OCI-LY7 (cell line): ENCODE data around the gene BFSP1. TPM values are rescaled to one million over a fixed set of nuclear protein-coding genes. Genes with fewer than 3 reads are reported as not detected.

Experiments
- BruUV-seq: library from RNA; stranded (reverse); fragments of 400-500 nt; replicated peaks from 2 replicates; lab custom pipeline; 2021; lab: Mats Ljungman, UMichigan
- CTCF ChIA-PET: fragments of 300-600 bp; sonication (Branson Sonifier 250); formaldehyde crosslinking; loops from one replicate; lab custom pipeline; 2022; ENCODE audit warnings: antibody characterized with exemption; ENCODE audit not compliant: unreplicated experiment; lab: Charles Lee
- POLR2A ChIA-PET: fragments of 300-600 bp; sonication (Branson Sonifier 250); formaldehyde crosslinking; loops from one replicate; lab custom pipeline; 2022; ENCODE audit warnings: antibody characterized with exemption; lab: Charles Lee
- DNase-seq: peaks from one replicate; pipeline ENCODE4 v3.0.0-alpha.2; 2015; ENCODE audit warnings: low spot score
- H2AFZ ChIP-seq: fragments of 200-600 bp; sonication (generic), shearing (Covaris generic); 2 replicates; pipeline ENCODE4 v1.6.1; 2014; ENCODE audit warnings: mild to moderate bottlenecking, antibody characterized with exemption, low read length, moderate library complexity
- H3K27ac ChIP-seq: fragments of 200-600 bp; sonication (generic); 2 replicates; pipeline ENCODE4 v1.5.1; 2014; ENCODE audit warnings: mixed run types, low read depth, mild to moderate bottlenecking, moderate library complexity, low read length, inconsistent platforms; ENCODE audit not compliant: poor library complexity, severe bottlenecking
- H3K36me3 ChIP-seq: fragments of 200-600 bp; sonication (generic); 2 replicates; pipeline ENCODE4 v1.6.1; 2014; ENCODE audit warnings: mild to moderate bottlenecking, antibody characterized with exemption, low read length, moderate library complexity, mixed read lengths; ENCODE audit not compliant: insufficient read depth
- H3K4me1 ChIP-seq: fragments of 200-600 bp; sonication (generic); 2 replicates; pipeline ENCODE4 v1.5.1; 2014; ENCODE audit warnings: mild to moderate bottlenecking, low read length; ENCODE audit not compliant: insufficient read depth, poor library complexity, severe bottlenecking
- H3K4me2 ChIP-seq: fragments of 200-600 bp; sonication (generic); 2 replicates; pipeline ENCODE4 v1.6.1; 2014; ENCODE audit warnings: mild to moderate bottlenecking, low read length
- H3K4me3 ChIP-seq: fragments of 200-600 bp; sonication (generic); 2 replicates; pipeline ENCODE4 v1.5.1; 2014; ENCODE audit warnings: mild to moderate bottlenecking, low read depth, low read length; ENCODE audit not compliant: poor library complexity, severe bottlenecking
- H3K79me2 ChIP-seq: fragments of 200-600 bp; sonication (generic); 2 replicates; pipeline ENCODE4 v1.6.1; 2016; ENCODE audit warnings: low read depth, mild to moderate bottlenecking, low read length, moderate library complexity, mixed read lengths; ENCODE audit not compliant: insufficient read depth
- H3K9me2 ChIP-seq: fragments of 200-600 bp; sonication (generic); 2 replicates; pipeline ENCODE4 v1.6.1; 2016; ENCODE audit warnings: mild to moderate bottlenecking, low read length, mixed read lengths; ENCODE audit not compliant: insufficient read depth
- H3K9me3 ChIP-seq: fragments of 200-600 bp; sonication (generic); 2 replicates; pipeline ENCODE4 v1.6.1; 2014; ENCODE audit warnings: mild to moderate bottlenecking, mixed run types, low read length, mixed read lengths
- H4K20me1 ChIP-seq: fragments of 200-600 bp; sonication (generic); 2 replicates; pipeline ENCODE4 v1.6.1; 2014; ENCODE audit warnings: mild to moderate bottlenecking, antibody characterized with exemption, low read length, moderate library complexity, mixed read lengths; ENCODE audit not compliant: insufficient read depth
- EZH2phosphoT487 ChIP-seq: fragments of 200-600 bp; sonication (generic); IDR thresholded peaks from 2 replicates; pipeline ENCODE4 v1.6.1; 2018; ENCODE audit warnings: low read depth, borderline replicate concordance, mild to moderate bottlenecking, mixed run types, antibody characterized with exemption, low read length, moderate library complexity, mixed read lengths
- intact Hi-C: fragments of 100-400 bp; cut with micrococcal nuclease; formaldehyde crosslinking; loops from one replicate; pipeline ENCODE4 v1.10.0; 2022; ENCODE audit not compliant: unreplicated experiment
- total RNA-seq, 2 experiments: library from RNA; depleted of rRNA in 1 of 2; stranded (reverse); fragments of >200 nt in 1 of 2; shearing (Covaris generic) in 1 of 2; gene quantifications; 2 replicates each; pipeline ENCODE4 v1.2.3, GENCODE V29; 2014 to 2022
- TF ChIP-seq, protein P1 (sequence below): fragments of 200-600 bp; sonication (generic); conservative IDR thresholded peaks from 2 replicates; pipeline ENCODE4 v1.5.1; 2014; ENCODE audit warnings: mild to moderate bottlenecking, antibody characterized with exemption, low read length, moderate library complexity, mixed read lengths

BFSP1 gene
- total RNA-seq, 2 experiments from 2014 or later, result not detected

DNA sequence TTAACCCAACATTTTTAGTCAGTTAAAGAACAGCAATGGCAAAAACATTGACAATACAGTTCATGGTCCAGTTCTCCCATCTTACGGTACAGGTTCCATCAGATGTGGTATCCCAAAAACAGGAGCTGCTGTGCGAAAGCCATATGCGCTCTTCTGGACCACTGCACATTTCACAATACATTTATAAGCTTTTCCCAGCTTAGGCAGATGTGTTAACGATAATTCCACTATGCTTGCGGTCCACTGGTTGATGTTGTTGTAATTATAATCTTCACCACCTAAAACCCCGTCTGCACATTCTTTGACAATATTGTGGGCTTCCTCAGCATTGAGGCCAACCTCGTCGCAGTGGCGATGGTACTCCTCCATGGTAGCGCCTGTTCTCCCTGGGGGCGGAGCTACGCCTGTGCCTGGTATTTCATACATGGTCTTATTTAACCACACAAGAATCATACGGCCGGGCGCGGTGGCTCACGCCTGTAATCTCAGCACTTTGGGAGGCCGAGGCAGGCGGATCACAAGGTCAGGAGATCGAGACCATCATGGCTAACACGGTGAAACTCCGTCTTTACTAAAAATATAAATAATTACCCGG is 52.0 kb downstream of the BFSP1 start:
- TF ChIP-seq, protein P1, sequence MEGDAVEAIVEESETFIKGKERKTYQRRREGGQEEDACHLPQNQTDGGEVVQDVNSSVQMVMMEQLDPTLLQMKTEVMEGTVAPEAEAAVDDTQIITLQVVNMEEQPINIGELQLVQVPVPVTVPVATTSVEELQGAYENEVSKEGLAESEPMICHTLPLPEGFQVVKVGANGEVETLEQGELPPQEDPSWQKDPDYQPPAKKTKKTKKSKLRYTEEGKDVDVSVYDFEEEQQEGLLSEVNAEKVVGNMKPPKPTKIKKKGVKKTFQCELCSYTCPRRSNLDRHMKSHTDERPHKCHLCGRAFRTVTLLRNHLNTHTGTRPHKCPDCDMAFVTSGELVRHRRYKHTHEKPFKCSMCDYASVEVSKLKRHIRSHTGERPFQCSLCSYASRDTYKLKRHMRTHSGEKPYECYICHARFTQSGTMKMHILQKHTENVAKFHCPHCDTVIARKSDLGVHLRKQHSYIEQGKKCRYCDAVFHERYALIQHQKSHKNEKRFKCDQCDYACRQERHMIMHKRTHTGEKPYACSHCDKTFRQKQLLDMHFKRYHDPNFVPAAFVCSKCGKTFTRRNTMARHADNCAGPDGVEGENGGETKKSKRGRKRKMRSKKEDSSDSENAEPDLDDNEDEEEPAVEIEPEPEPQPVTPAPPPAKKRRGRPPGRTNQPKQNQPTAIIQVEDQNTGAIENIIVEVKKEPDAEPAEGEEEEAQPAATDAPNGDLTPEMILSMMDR, result no peak
- no peak for TF ChIP-seq EZH2phosphoT487
- no peaks in the 10 kb centered on the region for H3K79me2 ChIP-seq
- intact Hi-C loops, result no loop called here

DNA sequence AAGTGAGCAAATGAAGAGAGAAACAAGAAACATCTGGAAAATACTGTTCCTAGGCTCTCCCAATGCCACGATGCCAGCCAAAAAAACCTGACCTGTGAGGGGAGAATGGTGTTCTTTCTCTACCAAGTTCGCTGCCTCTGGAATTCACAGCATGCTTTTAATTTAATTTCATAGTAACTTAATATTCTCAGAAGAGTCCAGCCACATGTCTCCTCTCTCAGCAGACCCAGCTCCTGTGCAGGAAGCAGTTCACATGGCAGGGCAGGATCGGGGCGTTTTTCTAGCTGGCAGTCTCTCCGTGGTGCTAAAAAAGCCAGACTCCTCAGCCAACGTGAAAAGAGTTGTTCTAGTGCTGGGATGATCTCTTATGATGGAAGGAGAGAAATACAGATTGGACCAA is 57.5 kb downstream of the BFSP1 start:
- Histone ChIP-seq H2AFZ (no peak overlapping the region), H3K4me2 (no peak overlapping the region), H4K20me1 (no peaks in the 10 kb centered on the region), H3K36me3 (no peaks in the 10 kb centered on the region), H3K4me1 (no peaks in the 10 kb centered on the region), H3K9me2 (no peaks in the 10 kb centered on the region), H3K27ac (no peak overlapping the region), H3K4me3 (no peak overlapping the region), H3K9me3 (no peaks in the 10 kb centered on the region), H3K79me2 (no peaks in the 10 kb centered on the region)
- DNase-seq, result no peak
- CTCF ChIA-PET, result no interaction called here
- intact Hi-C loops, result no loop called here
- POLR2A ChIA-PET, result no interaction called here
- TF ChIP-seq, protein P1, result no peak
- no peak for TF ChIP-seq EZH2phosphoT487
- no TSS peak for BruUV-seq

More for the DNA sequence above, 52.0 kb downstream of the BFSP1 start:
- ChIA-PET CTCF (no interaction called here), POLR2A (interaction anchor here (0.7 to 0.8 kb wide), 2 partner anchors 58 to 1213 kb away, joined by 4 to 6 read pairs; no protein-coding TSS in a partner anchor)
- no peak overlapping the region for H3K4me2 ChIP-seq
- BruUV-seq, result no TSS peak
- H4K20me1 ChIP-seq, result no peaks in the 10 kb centered on the region
- no peaks in the 10 kb centered on the region for H3K4me1 ChIP-seq
- no peaks in the 10 kb centered on the region for H3K36me3 ChIP-seq
- no peak overlapping the region for H2AFZ ChIP-seq
- no peaks in the 10 kb centered on the region for H3K9me2 ChIP-seq
- no peak overlapping the region for H3K27ac ChIP-seq
- no peak for DNase-seq
- no peak overlapping the region for H3K4me3 ChIP-seq
- H3K9me3 ChIP-seq, result no peaks in the 10 kb centered on the region

DNA sequence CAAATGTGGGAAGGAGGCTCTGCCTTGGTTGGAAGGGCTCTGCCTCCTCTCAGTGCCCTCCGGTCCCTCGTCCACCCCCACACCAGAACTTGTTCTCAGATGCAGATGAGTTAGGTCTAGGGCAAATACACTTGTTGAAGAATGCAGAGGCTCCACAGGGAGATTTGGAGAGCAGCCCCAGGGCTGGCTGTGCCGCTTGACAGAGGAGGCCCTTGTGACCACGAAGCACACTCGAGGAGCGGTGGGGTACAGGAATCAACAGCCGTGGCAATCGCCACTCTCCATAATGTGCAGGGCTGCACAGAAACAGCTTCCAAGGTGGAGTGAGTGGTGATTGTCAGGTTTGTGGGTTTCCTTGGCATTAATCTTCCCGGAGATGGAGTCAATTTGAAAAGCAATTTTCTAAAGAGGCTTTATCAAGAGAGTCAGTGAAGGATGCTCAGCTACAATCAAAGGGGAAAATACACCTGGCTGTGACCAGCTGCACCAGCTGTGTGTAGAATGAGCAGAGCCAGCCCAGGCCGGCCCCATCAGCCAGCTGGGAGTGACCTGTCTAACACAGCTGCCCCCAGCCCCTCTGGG is 59.5 kb downstream of the BFSP1 start:
- TF ChIP-seq, protein P1, result no peak
- no peak for TF ChIP-seq EZH2phosphoT487
- H3K4me2 ChIP-seq, result no peak overlapping the region
- H4K20me1 ChIP-seq, result no peaks in the 10 kb centered on the region
- H3K36me3 ChIP-seq, result no peaks in the 10 kb centered on the region
- H3K9me3 ChIP-seq, result no peaks in the 10 kb centered on the region
- no peak overlapping the region for H3K4me3 ChIP-seq
- DNase-seq, result no peak
- no peaks in the 10 kb centered on the region for H3K79me2 ChIP-seq
- no peak overlapping the region for H2AFZ ChIP-seq
- H3K4me1 ChIP-seq, result no peaks in the 10 kb centered on the region
- ChIA-PET POLR2A (interaction anchor here (0.7 kb wide), 1 partner anchor 552 kb away, joined by 3 read pairs; no protein-coding TSS in a partner anchor), CTCF (no interaction called here)
- H3K27ac ChIP-seq, result no peak overlapping the region
- intact Hi-C loops, result no loop called here
- no peaks in the 10 kb centered on the region for H3K9me2 ChIP-seq
- no TSS peak for BruUV-seq
